ENCODE data around the gene OR8B2.

OR8B2 gene

GRCh38 chr11:124384399-124384798 lies at the start of gene OR8B2:
OR8B2 (minus strand) TSS chr11:124384499; CDS start chr11:124383343, 1,156 bp downstream.
- TF ChIP-seq CTCF (IDR thresholded peaks at IDR 0.05), result no peak
- no peaks in the 10 kb centered on the region for H3K4me1 ChIP-seq (ENCODE audit: control insufficient read depth in 1 of 2, insufficient read depth in 1 of 2, low read depth in 1 of 2, low read length in 1 of 2)
- H3K36me3 ChIP-seq, result no peaks in the 10 kb centered on the region
- no peak within 1 kb of the TSS for H3K4me3 ChIP-seq (ENCODE audit: low read depth in 1 of 2, low read length in 1 of 2)
- no peaks in the 10 kb centered on the region for H3K27me3 ChIP-seq
- H3K9me3 ChIP-seq, result no peaks in the 10 kb centered on the region
- H3K27ac ChIP-seq, result no peak within 1 kb of the TSS

GRCh38 chr11:124429599-124429998 lies 45.3 kb upstream of the OR8B2 start:
- H3K9me3 ChIP-seq, result no peaks in the 10 kb centered on the region
- no peak overlapping the region for H3K4me3 ChIP-seq (ENCODE audit: low read depth in 1 of 2, low read length in 1 of 2)
- H3K27ac ChIP-seq, result no peak overlapping the region
- H3K27me3 ChIP-seq, result no peaks in the 10 kb centered on the region
- no peaks in the 10 kb centered on the region for H3K4me1 ChIP-seq (ENCODE audit: control insufficient read depth in 1 of 2, insufficient read depth in 1 of 2, low read depth in 1 of 2, low read length in 1 of 2)
- no peak for TF ChIP-seq CTCF (IDR thresholded peaks at IDR 0.05)
- H3K36me3 ChIP-seq, result no peaks in the 10 kb centered on the region

GRCh38 chr11:124424384-124424921 lies 40.2 kb upstream of the OR8B2 start, which contains the start of gene OR8B4:
OR8B4 (minus strand) TSS chr11:124424871; CDS start chr11:124424871, 0 bp downstream.
- Histone ChIP-seq H3K27ac (no peak within 1 kb of the TSS), H3K4me1 (ENCODE audit: control insufficient read depth in 1 of 2, insufficient read depth in 1 of 2, low read depth in 1 of 2, low read length in 1 of 2) (no peaks in the 10 kb centered on the region), H3K27me3 (peaks cover 16% of the 10 kb centered on the region), H3K36me3 (no peaks in the 10 kb centered on the region), H3K4me3 (ENCODE audit: low read depth in 1 of 2, low read length in 1 of 2) (no peak within 1 kb of the TSS), H3K9me3 (no peaks in the 10 kb centered on the region)
- TF ChIP-seq CTCF (IDR thresholded peaks at IDR 0.05), result no peak

DNA sequence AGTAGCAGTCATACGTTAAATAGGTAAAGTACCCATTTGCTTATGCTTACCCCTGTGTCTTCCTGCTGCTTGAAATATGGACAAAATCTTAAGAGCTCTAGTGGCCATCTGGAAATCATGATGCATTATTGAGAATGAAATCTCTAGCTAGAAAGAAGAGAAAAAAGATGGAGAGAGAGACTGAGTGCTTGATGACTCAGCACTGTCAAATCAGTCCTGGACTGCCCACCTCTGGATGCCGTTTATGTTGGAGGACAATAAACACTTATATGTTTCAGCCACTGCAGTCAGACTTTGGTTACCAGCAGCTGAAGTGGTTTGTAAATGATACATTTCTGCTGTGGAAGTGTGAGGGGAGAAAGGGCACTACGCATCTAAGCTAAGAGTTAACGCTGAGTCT lies 36.7 kb upstream of the OR8B2 start:
- H3K4me1 ChIP-seq (ENCODE audit: control insufficient read depth in 1 of 2, insufficient read depth in 1 of 2, low read depth in 1 of 2, low read length in 1 of 2), result no peaks in the 10 kb centered on the region
- H3K27ac ChIP-seq, result no peak overlapping the region
- H3K4me3 ChIP-seq (ENCODE audit: low read depth in 1 of 2, low read length in 1 of 2), result no peak overlapping the region
- H3K27me3 ChIP-seq, result peaks cover 25% of the 10 kb centered on the region
- TF ChIP-seq CTCF (IDR thresholded peaks at IDR 0.05), result no peak
- no peaks in the 10 kb centered on the region for H3K36me3 ChIP-seq
- H3K9me3 ChIP-seq, result no peaks in the 10 kb centered on the region

- no peak for TF ChIP-seq CTCF (IDR thresholded peaks at IDR 0.05)
- Histone ChIP-seq H3K4me1 (ENCODE audit: control insufficient read depth in 1 of 2, insufficient read depth in 1 of 2, low read depth in 1 of 2, low read length in 1 of 2) (no peaks in the 10 kb centered on the region), H3K27ac (no peak overlapping the region), H3K4me3 (ENCODE audit: low read depth in 1 of 2, low read length in 1 of 2) (no peak overlapping the region), H3K27me3 (peaks cover 19% of the 10 kb centered on the region), H3K36me3 (no peaks in the 10 kb centered on the region), H3K9me3 (no peaks in the 10 kb centered on the region)
Measured at GRCh38 chr11:124415356-124415923, 31.1 kb upstream of the OR8B2 start.
